ENCODE data around the gene TMEM208.

DNA sequence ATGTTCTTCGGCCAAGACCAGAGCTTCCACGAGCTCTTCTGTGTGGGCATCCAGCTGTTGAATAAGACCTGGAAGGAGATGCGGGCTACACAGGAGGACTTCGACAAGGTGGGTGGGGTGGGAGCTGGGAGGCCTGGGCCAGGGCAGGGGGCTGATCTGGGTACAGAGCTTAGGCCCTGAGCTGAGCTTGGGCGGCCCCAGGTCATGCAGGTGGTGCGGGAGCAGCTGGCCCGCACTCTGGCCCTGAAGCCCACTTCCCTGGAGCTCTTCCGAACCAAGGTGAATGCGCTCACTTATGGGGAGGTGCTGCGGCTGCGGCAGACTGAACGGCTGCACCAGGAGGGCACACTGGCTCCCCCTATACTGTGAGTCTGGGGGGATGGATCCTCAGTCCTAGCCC is 24.5 kb upstream of the TMEM208 start:
- TF ChIP-seq, protein P1, sequence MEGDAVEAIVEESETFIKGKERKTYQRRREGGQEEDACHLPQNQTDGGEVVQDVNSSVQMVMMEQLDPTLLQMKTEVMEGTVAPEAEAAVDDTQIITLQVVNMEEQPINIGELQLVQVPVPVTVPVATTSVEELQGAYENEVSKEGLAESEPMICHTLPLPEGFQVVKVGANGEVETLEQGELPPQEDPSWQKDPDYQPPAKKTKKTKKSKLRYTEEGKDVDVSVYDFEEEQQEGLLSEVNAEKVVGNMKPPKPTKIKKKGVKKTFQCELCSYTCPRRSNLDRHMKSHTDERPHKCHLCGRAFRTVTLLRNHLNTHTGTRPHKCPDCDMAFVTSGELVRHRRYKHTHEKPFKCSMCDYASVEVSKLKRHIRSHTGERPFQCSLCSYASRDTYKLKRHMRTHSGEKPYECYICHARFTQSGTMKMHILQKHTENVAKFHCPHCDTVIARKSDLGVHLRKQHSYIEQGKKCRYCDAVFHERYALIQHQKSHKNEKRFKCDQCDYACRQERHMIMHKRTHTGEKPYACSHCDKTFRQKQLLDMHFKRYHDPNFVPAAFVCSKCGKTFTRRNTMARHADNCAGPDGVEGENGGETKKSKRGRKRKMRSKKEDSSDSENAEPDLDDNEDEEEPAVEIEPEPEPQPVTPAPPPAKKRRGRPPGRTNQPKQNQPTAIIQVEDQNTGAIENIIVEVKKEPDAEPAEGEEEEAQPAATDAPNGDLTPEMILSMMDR (IDR thresholded peaks at IDR 0.05 in 4 of 5, conservative IDR thresholded peaks at IDR 0.05 in 1 of 5) = no peak
- TF ChIP-seq POLR2A (IDR thresholded peaks at IDR 0.05) = no peak

Data from gastrocnemius medialis (tissue), 4 donors.